ENCODE data around the gene KCNJ13.

DNA sequence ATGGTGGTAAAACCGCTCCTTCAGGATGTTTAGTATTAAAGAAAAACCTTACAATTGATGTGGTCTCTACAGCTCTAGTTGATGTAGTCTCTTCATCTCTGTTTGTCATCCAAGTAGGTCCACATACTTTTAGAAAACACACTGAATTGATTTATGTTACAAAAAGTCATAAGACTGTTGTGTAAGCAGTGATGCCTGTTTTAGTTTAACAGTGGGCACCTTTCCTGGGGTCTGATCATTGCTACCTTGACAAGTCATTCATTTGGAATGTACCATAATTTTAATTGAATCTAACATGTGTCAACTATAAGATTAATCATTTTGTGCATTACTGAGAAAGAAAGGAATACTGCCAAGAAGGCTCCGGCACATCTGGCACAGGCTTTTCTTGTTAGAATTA lies 44.9 kb downstream of the KCNJ13 start:
- TF ChIP-seq, protein P1, sequence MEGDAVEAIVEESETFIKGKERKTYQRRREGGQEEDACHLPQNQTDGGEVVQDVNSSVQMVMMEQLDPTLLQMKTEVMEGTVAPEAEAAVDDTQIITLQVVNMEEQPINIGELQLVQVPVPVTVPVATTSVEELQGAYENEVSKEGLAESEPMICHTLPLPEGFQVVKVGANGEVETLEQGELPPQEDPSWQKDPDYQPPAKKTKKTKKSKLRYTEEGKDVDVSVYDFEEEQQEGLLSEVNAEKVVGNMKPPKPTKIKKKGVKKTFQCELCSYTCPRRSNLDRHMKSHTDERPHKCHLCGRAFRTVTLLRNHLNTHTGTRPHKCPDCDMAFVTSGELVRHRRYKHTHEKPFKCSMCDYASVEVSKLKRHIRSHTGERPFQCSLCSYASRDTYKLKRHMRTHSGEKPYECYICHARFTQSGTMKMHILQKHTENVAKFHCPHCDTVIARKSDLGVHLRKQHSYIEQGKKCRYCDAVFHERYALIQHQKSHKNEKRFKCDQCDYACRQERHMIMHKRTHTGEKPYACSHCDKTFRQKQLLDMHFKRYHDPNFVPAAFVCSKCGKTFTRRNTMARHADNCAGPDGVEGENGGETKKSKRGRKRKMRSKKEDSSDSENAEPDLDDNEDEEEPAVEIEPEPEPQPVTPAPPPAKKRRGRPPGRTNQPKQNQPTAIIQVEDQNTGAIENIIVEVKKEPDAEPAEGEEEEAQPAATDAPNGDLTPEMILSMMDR (IDR thresholded peaks at IDR 0.05): no peak
- TF ChIP-seq POLR2A (IDR thresholded peaks at IDR 0.05): no peak
